Measurements from ENCODE around the gene NT5C1A. TPM values are rescaled to one million over a fixed set of nuclear protein-coding genes. Genes with fewer than 3 reads are reported as not detected.

The NT5C1A gene
- total and polyA plus RNA-seq, 2 experiments from 2014 or later: 0.16 TPM; not detected in 1

GRCh38 chr1:39622427-39622826 is 49.5 kb downstream of the NT5C1A start:
- no peaks in the 10 kb centered on the region for H3K27me3 ChIP-seq
- H3K9me3 ChIP-seq (ENCODE audit: low read depth): no peaks in the 10 kb centered on the region
- no peak overlapping the region for H3K27ac ChIP-seq
- H3K4me1 ChIP-seq (ENCODE audit: low read depth): peaks cover 14% of the 10 kb centered on the region
- no peak overlapping the region for H3K4me3 ChIP-seq
- TF ChIP-seq, protein P1, sequence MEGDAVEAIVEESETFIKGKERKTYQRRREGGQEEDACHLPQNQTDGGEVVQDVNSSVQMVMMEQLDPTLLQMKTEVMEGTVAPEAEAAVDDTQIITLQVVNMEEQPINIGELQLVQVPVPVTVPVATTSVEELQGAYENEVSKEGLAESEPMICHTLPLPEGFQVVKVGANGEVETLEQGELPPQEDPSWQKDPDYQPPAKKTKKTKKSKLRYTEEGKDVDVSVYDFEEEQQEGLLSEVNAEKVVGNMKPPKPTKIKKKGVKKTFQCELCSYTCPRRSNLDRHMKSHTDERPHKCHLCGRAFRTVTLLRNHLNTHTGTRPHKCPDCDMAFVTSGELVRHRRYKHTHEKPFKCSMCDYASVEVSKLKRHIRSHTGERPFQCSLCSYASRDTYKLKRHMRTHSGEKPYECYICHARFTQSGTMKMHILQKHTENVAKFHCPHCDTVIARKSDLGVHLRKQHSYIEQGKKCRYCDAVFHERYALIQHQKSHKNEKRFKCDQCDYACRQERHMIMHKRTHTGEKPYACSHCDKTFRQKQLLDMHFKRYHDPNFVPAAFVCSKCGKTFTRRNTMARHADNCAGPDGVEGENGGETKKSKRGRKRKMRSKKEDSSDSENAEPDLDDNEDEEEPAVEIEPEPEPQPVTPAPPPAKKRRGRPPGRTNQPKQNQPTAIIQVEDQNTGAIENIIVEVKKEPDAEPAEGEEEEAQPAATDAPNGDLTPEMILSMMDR (IDR thresholded peaks at IDR 0.05; ENCODE audit: low read depth, low read length): no peak
- H3K36me3 ChIP-seq: no peaks in the 10 kb centered on the region
- no peak for DNase-seq (ENCODE audit: low read depth in 1 of 2, low spot score in 1 of 2)

DNA sequence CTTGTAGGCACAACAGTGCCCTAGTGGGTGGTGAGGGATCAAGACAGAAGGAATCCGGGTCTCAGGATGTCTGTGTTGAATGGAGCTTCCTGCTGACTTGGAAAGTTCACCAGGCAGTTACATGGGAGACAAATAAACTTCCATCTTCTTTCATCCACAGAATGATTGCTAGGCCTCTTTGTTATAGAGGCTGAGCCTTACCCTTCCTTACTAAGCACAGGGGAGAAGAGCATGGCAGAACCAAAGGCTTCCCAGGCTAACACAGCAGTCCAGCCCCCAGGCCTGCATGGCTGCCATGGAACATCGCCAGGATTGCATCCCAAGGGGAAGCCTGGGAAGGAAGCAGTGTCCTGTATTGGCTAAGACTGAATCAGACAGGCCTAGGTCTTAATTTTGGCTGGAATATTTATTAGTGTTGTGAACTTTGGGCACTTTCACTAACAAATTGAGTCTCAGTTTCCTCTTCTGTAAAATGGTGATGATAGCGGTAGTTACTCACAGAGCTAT is 51.2 kb downstream of the NT5C1A start:
- peaks cover 10% of the 10 kb centered on the region for H3K4me1 ChIP-seq (ENCODE audit: low read depth)
- TF ChIP-seq, protein P1 (IDR thresholded peaks at IDR 0.05; ENCODE audit: low read depth, low read length): no peak
- H3K36me3 ChIP-seq: no peaks in the 10 kb centered on the region
- no peaks in the 10 kb centered on the region for H3K27me3 ChIP-seq
- no peak overlapping the region for H3K4me3 ChIP-seq
- H3K9me3 ChIP-seq (ENCODE audit: low read depth): no peaks in the 10 kb centered on the region
- no peak overlapping the region for H3K27ac ChIP-seq
- peak in 1 of 2 donors; percentile 54 for DNase-seq (ENCODE audit: low read depth in 1 of 2, low spot score in 1 of 2)

DNA sequence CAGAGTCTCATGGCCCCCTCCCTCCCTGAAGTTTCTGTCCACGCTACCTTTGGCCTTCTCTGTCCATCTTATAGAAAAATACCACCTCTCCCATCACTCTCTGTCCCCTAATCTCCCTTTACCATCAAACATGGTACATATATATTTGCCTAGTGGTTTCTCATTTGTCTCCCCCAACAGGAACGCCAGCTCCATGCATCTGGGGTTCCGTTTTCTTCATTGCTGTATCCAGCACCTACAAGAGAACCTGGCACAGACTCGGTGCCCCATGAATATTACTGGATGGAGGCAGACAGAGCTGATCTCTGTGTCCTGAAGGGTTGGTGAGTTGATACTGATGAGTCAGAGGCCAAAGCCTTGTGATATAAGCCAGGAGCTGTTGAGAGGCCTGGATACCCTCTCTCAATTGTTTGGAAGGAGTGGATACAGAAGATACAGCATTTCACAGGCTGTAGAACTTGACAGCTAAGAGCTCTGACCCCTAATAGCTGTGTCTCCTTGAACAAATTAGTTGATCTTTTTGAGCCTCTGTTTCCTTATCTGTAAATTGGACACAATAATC is 54.3 kb downstream of the NT5C1A start:
- TF ChIP-seq, protein P1 (IDR thresholded peaks at IDR 0.05; ENCODE audit: low read depth, low read length): no peak

DNA sequence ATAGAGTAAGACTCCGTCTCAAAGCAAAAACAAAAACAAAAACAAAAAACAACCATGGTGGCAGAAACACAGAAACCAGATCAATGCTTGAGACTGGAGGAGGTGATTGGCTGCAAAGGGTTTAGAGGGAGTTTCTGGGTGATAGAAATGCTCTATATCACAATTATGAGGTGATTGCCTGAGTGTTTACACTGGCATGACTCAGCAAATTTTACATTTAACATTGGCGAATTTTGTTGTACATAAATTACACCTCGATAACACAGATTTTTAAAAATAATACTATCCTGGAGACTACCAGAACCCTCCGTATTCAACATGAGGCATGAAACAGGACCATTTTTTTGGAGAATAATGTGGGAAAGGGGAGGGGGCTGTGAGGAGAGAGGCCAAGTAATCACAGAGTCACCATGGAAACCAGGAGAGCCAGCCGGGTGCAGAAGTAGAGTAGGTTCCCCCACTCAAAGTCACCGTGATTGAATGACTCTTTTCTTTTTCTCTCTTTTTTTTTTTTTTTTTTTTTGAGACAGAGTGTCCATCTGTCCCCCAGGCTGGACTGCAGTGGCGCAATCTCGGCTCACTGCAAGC is 56.7 kb downstream of the NT5C1A start:
- no peak overlapping the region for H3K4me3 ChIP-seq
- H3K4me1 ChIP-seq (ENCODE audit: low read depth): no peaks in the 10 kb centered on the region
- H3K27me3 ChIP-seq: peaks cover 4% of the 10 kb centered on the region
- no peak for DNase-seq (ENCODE audit: low read depth in 1 of 2, low spot score in 1 of 2)
- no peaks in the 10 kb centered on the region for H3K36me3 ChIP-seq
- TF ChIP-seq, protein P1 (IDR thresholded peaks at IDR 0.05; ENCODE audit: low read depth, low read length): no peak
- no peaks in the 10 kb centered on the region for H3K9me3 ChIP-seq (ENCODE audit: low read depth)
- H3K27ac ChIP-seq: no peak overlapping the region

More for the DNA sequence above, 54.3 kb downstream of the NT5C1A start:
- Histone ChIP-seq H3K27ac (no peak overlapping the region), H3K27me3 (no peaks in the 10 kb centered on the region), H3K4me1 (ENCODE audit: low read depth) (no peaks in the 10 kb centered on the region), H3K4me3 (no peak overlapping the region), H3K9me3 (ENCODE audit: low read depth) (no peaks in the 10 kb centered on the region), H3K36me3 (no peaks in the 10 kb centered on the region)
- DNase-seq (ENCODE audit: low read depth in 1 of 2, low spot score in 1 of 2): no peak

GRCh38 chr1:39614488-39614887 is 57.4 kb downstream of the NT5C1A start:
- peaks cover 11% of the 10 kb centered on the region for H3K27me3 ChIP-seq
- H3K4me3 ChIP-seq: no peak overlapping the region
- DNase-seq (ENCODE audit: low read depth in 1 of 2, low spot score in 1 of 2): no peak
- no peak overlapping the region for H3K27ac ChIP-seq
- H3K4me1 ChIP-seq (ENCODE audit: low read depth): no peaks in the 10 kb centered on the region
- H3K36me3 ChIP-seq: no peaks in the 10 kb centered on the region
- no peaks in the 10 kb centered on the region for H3K9me3 ChIP-seq (ENCODE audit: low read depth)
- TF ChIP-seq, protein P1 (IDR thresholded peaks at IDR 0.05; ENCODE audit: low read depth, low read length): no peak
